ENCODE results near the gene ACADSB.

The ACADSB gene

GRCh38 chr10:123038782-123039631 is 30.2 kb downstream of the ACADSB start:
- Histone ChIP-seq H3K23ac (ENCODE audit: low read length) (peak overlapping the region; percentile 73), H3K27me3 (ENCODE audit: insufficient read depth, low read length) (no peaks in the 10 kb centered on the region), H2AFZ (ENCODE audit: insufficient read depth, low read length, poor library complexity) (no peak overlapping the region), H3K79me1 (ENCODE audit: low read length) (no peaks in the 10 kb centered on the region), H2BK120ac (ENCODE audit: insufficient read depth, low read length, poor library complexity) (no peak overlapping the region), H3K4ac (ENCODE audit: low read depth, low read length) (no peak overlapping the region), H3K14ac (ENCODE audit: low read length) (no peak overlapping the region), H3K9ac (ENCODE audit: low read length) (no peak overlapping the region), H2BK5ac (ENCODE audit: low read depth, low read length, poor library complexity) (no peak overlapping the region), H2AK5ac (ENCODE audit: low read length) (no peak overlapping the region), H3K27ac (ENCODE audit: low read depth, low read length) (no peak overlapping the region), H4K8ac (ENCODE audit: low read depth, low read length) (no peak overlapping the region), H3K4me2 (ENCODE audit: low read length) (no peak overlapping the region), H3K79me2 (ENCODE audit: control insufficient read depth, insufficient read depth, low read length, poor library complexity) (no peaks in the 10 kb centered on the region), H2BK12ac (ENCODE audit: low read length) (no peak overlapping the region), H3K4me1 (ENCODE audit: control insufficient read depth in 1 of 2, insufficient read depth in 2 of 2, low read length in 2 of 2) (no peaks in the 10 kb centered on the region), H3K18ac (ENCODE audit: low read length) (no peak overlapping the region), H3K9me3 (ENCODE audit: insufficient read depth, low read depth, low read length) (no peaks in the 10 kb centered on the region), H3K36me3 (ENCODE audit: control insufficient read depth in 1 of 2, insufficient read depth in 2 of 2, low read length in 2 of 2) (no peaks in the 10 kb centered on the region), H3K4me3 (ENCODE audit: low read depth, low read length) (no peak overlapping the region), H4K91ac (ENCODE audit: low read depth, low read length) (no peak overlapping the region), H4K12ac (ENCODE audit: low read depth, low read length) (no peak overlapping the region)
- no CpG with 5 or more reads among the region's 18 CpGs for WGBS (ENCODE audit: extremely low coverage, insufficient coverage, insufficient read length)
- no peak for DNase-seq

GRCh38 chr10:123039632-123039930 is 30.8 kb downstream of the ACADSB start:
- no peak overlapping the region for H3K14ac ChIP-seq (ENCODE audit: low read length)
- H3K4ac ChIP-seq (ENCODE audit: low read depth, low read length): no peak overlapping the region
- no peak overlapping the region for H3K23ac ChIP-seq (ENCODE audit: low read length)
- H4K91ac ChIP-seq (ENCODE audit: low read depth, low read length): no peak overlapping the region
- no peak overlapping the region for H4K12ac ChIP-seq (ENCODE audit: low read depth, low read length)
- H3K4me1 ChIP-seq (ENCODE audit: control insufficient read depth in 1 of 2, insufficient read depth in 2 of 2, low read length in 2 of 2): no peaks in the 10 kb centered on the region
- no peak overlapping the region for H3K4me2 ChIP-seq (ENCODE audit: low read length)
- no peak overlapping the region for H3K9ac ChIP-seq (ENCODE audit: low read length)
- no peak overlapping the region for H2BK120ac ChIP-seq (ENCODE audit: insufficient read depth, low read length, poor library complexity)
- H2BK12ac ChIP-seq (ENCODE audit: low read length): no peak overlapping the region
- no peak overlapping the region for H2AFZ ChIP-seq (ENCODE audit: insufficient read depth, low read length, poor library complexity)
- no peaks in the 10 kb centered on the region for H3K36me3 ChIP-seq (ENCODE audit: control insufficient read depth in 1 of 2, insufficient read depth in 2 of 2, low read length in 2 of 2)
- no peaks in the 10 kb centered on the region for H3K79me1 ChIP-seq (ENCODE audit: low read length)
- no peak overlapping the region for H3K18ac ChIP-seq (ENCODE audit: low read length)
- H2BK5ac ChIP-seq (ENCODE audit: low read depth, low read length, poor library complexity): no peak overlapping the region
- H3K9me3 ChIP-seq (ENCODE audit: insufficient read depth, low read depth, low read length): no peaks in the 10 kb centered on the region
- H2AK5ac ChIP-seq (ENCODE audit: low read length): no peak overlapping the region
- DNase-seq: no peak
- no peak overlapping the region for H3K4me3 ChIP-seq (ENCODE audit: low read depth, low read length)
- H3K79me2 ChIP-seq (ENCODE audit: control insufficient read depth, insufficient read depth, low read length, poor library complexity): no peaks in the 10 kb centered on the region
- H3K27ac ChIP-seq (ENCODE audit: low read depth, low read length): no peak overlapping the region
- H3K27me3 ChIP-seq (ENCODE audit: insufficient read depth, low read length): no peaks in the 10 kb centered on the region
- H4K8ac ChIP-seq (ENCODE audit: low read depth, low read length): no peak overlapping the region

- Histone ChIP-seq H4K12ac (ENCODE audit: low read depth, low read length) (no peak overlapping the region), H3K14ac (ENCODE audit: low read length) (no peak overlapping the region), H3K23ac (ENCODE audit: low read length) (no peak overlapping the region), H2AK5ac (ENCODE audit: low read length) (no peak overlapping the region), H3K4me1 (ENCODE audit: control insufficient read depth in 1 of 2, insufficient read depth in 2 of 2, low read length in 2 of 2) (no peaks in the 10 kb centered on the region), H3K4ac (ENCODE audit: low read depth, low read length) (no peak overlapping the region), H3K79me1 (ENCODE audit: low read length) (no peaks in the 10 kb centered on the region), H3K9ac (ENCODE audit: low read length) (no peak overlapping the region), H4K91ac (ENCODE audit: low read depth, low read length) (no peak overlapping the region), H2BK5ac (ENCODE audit: low read depth, low read length, poor library complexity) (no peak overlapping the region), H4K8ac (ENCODE audit: low read depth, low read length) (no peak overlapping the region), H2BK12ac (ENCODE audit: low read length) (no peak overlapping the region), H2BK120ac (ENCODE audit: insufficient read depth, low read length, poor library complexity) (no peak overlapping the region), H3K79me2 (ENCODE audit: control insufficient read depth, insufficient read depth, low read length, poor library complexity) (no peaks in the 10 kb centered on the region), H3K36me3 (ENCODE audit: control insufficient read depth in 1 of 2, insufficient read depth in 2 of 2, low read length in 2 of 2) (no peaks in the 10 kb centered on the region), H3K27me3 (ENCODE audit: insufficient read depth, low read length) (no peaks in the 10 kb centered on the region), H3K9me3 (ENCODE audit: insufficient read depth, low read depth, low read length) (no peaks in the 10 kb centered on the region), H3K4me3 (ENCODE audit: low read depth, low read length) (no peak overlapping the region), H3K27ac (ENCODE audit: low read depth, low read length) (no peak overlapping the region), H3K18ac (ENCODE audit: low read length) (no peak overlapping the region), H2AFZ (ENCODE audit: insufficient read depth, low read length, poor library complexity) (no peak overlapping the region), H3K4me2 (ENCODE audit: low read length) (no peak overlapping the region)
- WGBS (ENCODE audit: extremely low coverage, insufficient coverage, insufficient read length): no CpG with 5 or more reads among the region's 12 CpGs
- DNase-seq: no peak
These were observed 34.1 kb downstream of the ACADSB start for GRCh38 chr10:123042708-123043408.

GRCh38 chr10:123043409-123043925 is 34.7 kb downstream of the ACADSB start:
- Histone ChIP-seq H2AK5ac (ENCODE audit: low read length) (no peak overlapping the region), H3K9ac (ENCODE audit: low read length) (no peak overlapping the region), H3K4ac (ENCODE audit: low read depth, low read length) (no peak overlapping the region), H2BK12ac (ENCODE audit: low read length) (no peak overlapping the region), H4K91ac (ENCODE audit: low read depth, low read length) (no peak overlapping the region), H3K18ac (ENCODE audit: low read length) (no peak overlapping the region), H2BK120ac (ENCODE audit: insufficient read depth, low read length, poor library complexity) (no peak overlapping the region), H3K36me3 (ENCODE audit: control insufficient read depth in 1 of 2, insufficient read depth in 2 of 2, low read length in 2 of 2) (no peaks in the 10 kb centered on the region), H3K27ac (ENCODE audit: low read depth, low read length) (no peak overlapping the region), H3K79me2 (ENCODE audit: control insufficient read depth, insufficient read depth, low read length, poor library complexity) (no peaks in the 10 kb centered on the region), H3K9me3 (ENCODE audit: insufficient read depth, low read depth, low read length) (no peaks in the 10 kb centered on the region), H3K14ac (ENCODE audit: low read length) (no peak overlapping the region), H4K12ac (ENCODE audit: low read depth, low read length) (no peak overlapping the region), H3K4me2 (ENCODE audit: low read length) (no peak overlapping the region), H3K4me1 (ENCODE audit: control insufficient read depth in 1 of 2, insufficient read depth in 2 of 2, low read length in 2 of 2) (no peaks in the 10 kb centered on the region), H3K4me3 (ENCODE audit: low read depth, low read length) (no peak overlapping the region), H2BK5ac (ENCODE audit: low read depth, low read length, poor library complexity) (no peak overlapping the region), H3K27me3 (ENCODE audit: insufficient read depth, low read length) (no peaks in the 10 kb centered on the region), H2AFZ (ENCODE audit: insufficient read depth, low read length, poor library complexity) (no peak overlapping the region), H3K23ac (ENCODE audit: low read length) (no peak overlapping the region), H4K8ac (ENCODE audit: low read depth, low read length) (no peak overlapping the region), H3K79me1 (ENCODE audit: low read length) (no peaks in the 10 kb centered on the region)
- no CpG with 5 or more reads among the region's 5 CpGs for WGBS (ENCODE audit: extremely low coverage, insufficient coverage, insufficient read length)
- peak; percentile 53 to 77 for DNase-seq

All from trophoblast cell (in vitro differentiated cells and primary cell).